Prostate gland (tissue), 2 donors: ENCODE results near the gene VMO1.

ENCODE experiments used
- POLR2A ChIP-seq: fragments of 450-650 bp; IDR thresholded peaks from one replicate; pipeline ENCODE4 v1.6.1; 2016; ENCODE audit warnings: antibody characterized with exemption, mild to moderate bottlenecking
- TF ChIP-seq, protein P1 (sequence below), 4 experiments: fragments of 200-600 bp in 2 of 4; fragments of 450-650 bp in 2 of 4; sonication (generic) in 2 of 4; IDR thresholded peaks; 1 replicate in 3 of 4; 2 replicates in 1 of 4; pipeline ENCODE4 v1.5.1; 2016 to 2019; ENCODE audit warnings: antibody characterized with exemption in 4 of 4, mild to moderate bottlenecking in 2 of 4, moderate library complexity in 2 of 4

DNA sequence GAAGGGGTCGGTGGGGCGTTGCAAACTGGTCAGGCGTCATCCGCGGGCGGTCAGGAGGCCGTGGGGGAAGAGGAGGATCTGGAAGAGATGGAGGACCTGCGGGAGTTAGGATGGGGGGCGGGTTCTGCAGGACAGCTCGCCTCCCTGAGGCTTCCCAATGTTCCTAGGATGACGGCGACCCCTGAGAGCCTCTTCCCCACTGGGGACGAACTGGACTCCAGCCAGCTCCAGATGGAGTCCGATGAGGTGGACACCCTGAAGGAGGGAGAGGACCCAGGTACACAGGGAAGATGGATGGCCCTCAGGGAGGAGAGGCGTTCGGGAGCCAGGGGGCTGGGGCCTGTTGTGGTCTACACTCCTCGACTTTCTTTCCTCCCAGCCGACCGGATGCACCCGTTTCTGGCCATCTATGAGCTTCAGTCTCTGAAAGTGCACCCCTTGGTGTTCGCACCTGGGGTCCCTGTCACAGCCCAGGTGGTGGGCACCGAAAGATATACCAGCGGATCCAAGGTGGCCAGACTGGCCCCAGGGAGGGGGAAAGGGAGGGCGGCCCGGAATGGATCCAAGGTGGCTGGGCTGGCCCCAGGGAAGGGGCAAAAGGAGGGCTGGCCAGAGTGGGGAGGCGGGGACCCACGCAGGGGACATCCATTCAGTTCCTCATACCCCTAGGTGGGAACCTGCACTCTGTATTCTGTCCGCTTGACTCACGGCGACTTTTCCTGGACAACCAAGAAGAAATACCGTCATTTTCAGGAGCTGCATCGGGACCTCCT is 21.6 kb upstream of the VMO1 start:
- TF ChIP-seq, protein P1, sequence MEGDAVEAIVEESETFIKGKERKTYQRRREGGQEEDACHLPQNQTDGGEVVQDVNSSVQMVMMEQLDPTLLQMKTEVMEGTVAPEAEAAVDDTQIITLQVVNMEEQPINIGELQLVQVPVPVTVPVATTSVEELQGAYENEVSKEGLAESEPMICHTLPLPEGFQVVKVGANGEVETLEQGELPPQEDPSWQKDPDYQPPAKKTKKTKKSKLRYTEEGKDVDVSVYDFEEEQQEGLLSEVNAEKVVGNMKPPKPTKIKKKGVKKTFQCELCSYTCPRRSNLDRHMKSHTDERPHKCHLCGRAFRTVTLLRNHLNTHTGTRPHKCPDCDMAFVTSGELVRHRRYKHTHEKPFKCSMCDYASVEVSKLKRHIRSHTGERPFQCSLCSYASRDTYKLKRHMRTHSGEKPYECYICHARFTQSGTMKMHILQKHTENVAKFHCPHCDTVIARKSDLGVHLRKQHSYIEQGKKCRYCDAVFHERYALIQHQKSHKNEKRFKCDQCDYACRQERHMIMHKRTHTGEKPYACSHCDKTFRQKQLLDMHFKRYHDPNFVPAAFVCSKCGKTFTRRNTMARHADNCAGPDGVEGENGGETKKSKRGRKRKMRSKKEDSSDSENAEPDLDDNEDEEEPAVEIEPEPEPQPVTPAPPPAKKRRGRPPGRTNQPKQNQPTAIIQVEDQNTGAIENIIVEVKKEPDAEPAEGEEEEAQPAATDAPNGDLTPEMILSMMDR (IDR thresholded peaks at IDR 0.05) = no peak
- no peak for TF ChIP-seq POLR2A
